GM12892 (cell line): ENCODE measurements around the gene ANKRD34A.

Source experiments
- POLR2A ChIP-seq: IDR thresholded peaks from 2 replicates; pipeline ENCODE4 v1.6.1; 2011; ENCODE audit warnings: low read depth, low read length, control low read depth
- POLR2AphosphoS5 ChIP-seq: IDR thresholded peaks from 2 replicates; pipeline ENCODE4 v1.6.1; 2011; ENCODE audit warnings: low read depth, low read length, control low read depth
- TAF1 ChIP-seq: IDR thresholded peaks from 2 replicates; pipeline ENCODE4 v1.6.1; 2011; ENCODE audit warnings: low read depth, mild to moderate bottlenecking, control low read depth, low read length, borderline replicate concordance

DNA sequence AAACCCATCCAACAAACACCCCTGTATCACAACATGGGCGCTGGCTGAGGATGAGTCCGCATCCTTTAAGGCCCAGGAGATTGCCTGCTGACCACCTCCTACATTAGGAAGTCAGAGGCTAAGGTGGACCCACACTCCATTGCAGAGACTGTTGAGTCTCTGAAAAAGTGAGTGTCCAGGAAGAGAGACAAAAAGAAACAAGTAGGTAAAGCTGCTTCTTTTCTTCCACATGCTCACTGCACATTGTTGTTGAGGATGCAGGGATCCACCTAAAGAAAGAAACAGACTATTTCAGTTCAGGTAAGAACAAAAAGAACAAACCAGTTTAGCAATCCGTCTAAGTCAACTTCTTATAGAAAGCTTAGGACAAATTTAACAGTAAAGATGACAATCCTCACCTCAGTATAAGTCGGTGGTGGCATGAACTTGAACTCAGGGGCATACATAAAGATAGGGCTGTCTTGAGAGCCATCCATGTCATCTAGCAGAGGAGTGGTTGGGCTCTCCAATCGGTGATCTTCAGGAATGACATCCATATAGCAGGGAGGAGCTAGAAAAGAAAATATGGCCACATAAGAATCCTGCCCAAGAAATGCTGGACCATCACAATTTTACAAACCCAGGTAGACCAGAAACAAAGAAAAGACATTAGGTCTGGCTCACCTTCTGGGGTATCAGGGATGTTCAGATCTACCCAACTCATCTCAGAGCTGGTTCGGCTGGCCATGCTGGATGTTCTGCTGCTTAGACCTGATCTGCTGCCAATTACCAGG, 29.4 kb upstream of the ANKRD34A start:
- TF ChIP-seq TAF1 (no peak), POLR2AphosphoS5 (no peak; the same call in 1 of the 2 replicates), POLR2A (peak; percentile 48; the same call in 1 of the 2 replicates)
